Measurements from ENCODE around the gene ALG14. TPM values are rescaled to one million over a fixed set of nuclear protein-coding genes. Genes with fewer than 3 reads are reported as not detected.
"Not testable (repeated sequence)": the region's sequence is repeated elsewhere in the genome, so short reads cannot be mapped to it uniquely, and the experiment has no call there.

ALG14 gene
- total and polyA plus RNA-seq, 7 donors: 0.48 to 2.7 (median 2.1) TPM

DNA sequence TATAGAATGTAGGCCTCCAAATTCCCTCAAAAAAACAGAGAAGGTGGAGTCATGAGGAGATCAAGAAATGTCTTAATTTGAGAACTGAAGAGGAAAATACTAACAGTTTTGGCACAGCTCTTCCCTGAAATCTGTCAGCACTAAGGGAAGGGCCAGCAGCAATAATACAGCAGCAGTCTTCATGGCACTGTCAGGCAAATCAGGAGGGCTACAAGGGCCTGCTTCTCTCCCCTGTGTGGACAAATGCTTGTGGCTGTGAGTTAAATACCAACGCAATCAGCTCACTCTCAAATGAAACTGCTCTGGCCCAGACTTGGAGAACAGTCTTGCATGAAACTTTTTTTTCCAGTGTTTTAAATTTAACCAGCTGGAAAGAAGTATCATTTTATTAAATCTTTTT is 125.3 kb downstream of the ALG14 start:
- TF ChIP-seq, protein P1, sequence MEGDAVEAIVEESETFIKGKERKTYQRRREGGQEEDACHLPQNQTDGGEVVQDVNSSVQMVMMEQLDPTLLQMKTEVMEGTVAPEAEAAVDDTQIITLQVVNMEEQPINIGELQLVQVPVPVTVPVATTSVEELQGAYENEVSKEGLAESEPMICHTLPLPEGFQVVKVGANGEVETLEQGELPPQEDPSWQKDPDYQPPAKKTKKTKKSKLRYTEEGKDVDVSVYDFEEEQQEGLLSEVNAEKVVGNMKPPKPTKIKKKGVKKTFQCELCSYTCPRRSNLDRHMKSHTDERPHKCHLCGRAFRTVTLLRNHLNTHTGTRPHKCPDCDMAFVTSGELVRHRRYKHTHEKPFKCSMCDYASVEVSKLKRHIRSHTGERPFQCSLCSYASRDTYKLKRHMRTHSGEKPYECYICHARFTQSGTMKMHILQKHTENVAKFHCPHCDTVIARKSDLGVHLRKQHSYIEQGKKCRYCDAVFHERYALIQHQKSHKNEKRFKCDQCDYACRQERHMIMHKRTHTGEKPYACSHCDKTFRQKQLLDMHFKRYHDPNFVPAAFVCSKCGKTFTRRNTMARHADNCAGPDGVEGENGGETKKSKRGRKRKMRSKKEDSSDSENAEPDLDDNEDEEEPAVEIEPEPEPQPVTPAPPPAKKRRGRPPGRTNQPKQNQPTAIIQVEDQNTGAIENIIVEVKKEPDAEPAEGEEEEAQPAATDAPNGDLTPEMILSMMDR (IDR thresholded peaks at IDR 0.05): no peak
- DNase-seq (no peak), ATAC-seq (no peak)
- WGBS, 3 donors: 35 to 67% (median 57%) methylated on average over 1 of the region's 1 CpG
- H3K4me3 ChIP-seq: no peak overlapping the region
- H3K27ac ChIP-seq: no peak overlapping the region
- no peaks in the 10 kb centered on the region for H3K9me3 ChIP-seq
- intact Hi-C loops (cut with DNase I): no loop called here
- H3K4me1 ChIP-seq: no peaks in the 10 kb centered on the region
- no peaks in the 10 kb centered on the region for H3K36me3 ChIP-seq (ENCODE audit: insufficient read depth in 1 of 2, low read depth in 1 of 2)
- no peaks in the 10 kb centered on the region for H3K27me3 ChIP-seq (ENCODE audit: insufficient read depth in 3 of 3, low read length in 2 of 3)

DNA sequence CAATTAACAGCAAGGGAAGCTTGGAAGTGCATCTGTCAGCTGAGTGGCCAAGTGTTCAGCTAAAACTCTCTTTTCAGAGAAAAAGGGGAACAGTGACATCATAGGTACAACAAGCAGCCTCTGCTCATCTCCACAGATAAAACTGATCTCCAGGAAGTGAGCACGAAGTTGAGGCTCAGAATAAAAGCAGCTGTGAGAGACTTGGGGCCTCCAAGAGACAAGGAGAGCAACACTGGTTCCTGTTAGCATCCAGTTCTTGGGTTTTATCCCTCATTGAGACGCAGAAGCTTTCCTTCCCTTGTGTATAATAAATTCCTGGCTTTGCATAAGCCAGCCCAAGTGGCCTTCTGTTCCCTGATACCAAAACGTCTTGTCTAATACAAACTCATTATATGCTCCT is 125.9 kb downstream of the ALG14 start:
- H3K4me3 ChIP-seq: no peak overlapping the region
- no peaks in the 10 kb centered on the region for H3K27me3 ChIP-seq (ENCODE audit: insufficient read depth in 3 of 3, low read length in 2 of 3)
- no peaks in the 10 kb centered on the region for H3K4me1 ChIP-seq
- ATAC-seq (no peak), DNase-seq (no peak)
- no peak overlapping the region for H3K27ac ChIP-seq
- 13 to 43% (median 24%) methylated on average over 3 of the region's 3 CpGs for WGBS, 3 donors
- H3K36me3 ChIP-seq (ENCODE audit: insufficient read depth in 1 of 2, low read depth in 1 of 2): no peaks in the 10 kb centered on the region
- intact Hi-C loops (cut with DNase I): no loop called here
- TF ChIP-seq, protein P1 (IDR thresholded peaks at IDR 0.05): no peak
- no peaks in the 10 kb centered on the region for H3K9me3 ChIP-seq

DNA sequence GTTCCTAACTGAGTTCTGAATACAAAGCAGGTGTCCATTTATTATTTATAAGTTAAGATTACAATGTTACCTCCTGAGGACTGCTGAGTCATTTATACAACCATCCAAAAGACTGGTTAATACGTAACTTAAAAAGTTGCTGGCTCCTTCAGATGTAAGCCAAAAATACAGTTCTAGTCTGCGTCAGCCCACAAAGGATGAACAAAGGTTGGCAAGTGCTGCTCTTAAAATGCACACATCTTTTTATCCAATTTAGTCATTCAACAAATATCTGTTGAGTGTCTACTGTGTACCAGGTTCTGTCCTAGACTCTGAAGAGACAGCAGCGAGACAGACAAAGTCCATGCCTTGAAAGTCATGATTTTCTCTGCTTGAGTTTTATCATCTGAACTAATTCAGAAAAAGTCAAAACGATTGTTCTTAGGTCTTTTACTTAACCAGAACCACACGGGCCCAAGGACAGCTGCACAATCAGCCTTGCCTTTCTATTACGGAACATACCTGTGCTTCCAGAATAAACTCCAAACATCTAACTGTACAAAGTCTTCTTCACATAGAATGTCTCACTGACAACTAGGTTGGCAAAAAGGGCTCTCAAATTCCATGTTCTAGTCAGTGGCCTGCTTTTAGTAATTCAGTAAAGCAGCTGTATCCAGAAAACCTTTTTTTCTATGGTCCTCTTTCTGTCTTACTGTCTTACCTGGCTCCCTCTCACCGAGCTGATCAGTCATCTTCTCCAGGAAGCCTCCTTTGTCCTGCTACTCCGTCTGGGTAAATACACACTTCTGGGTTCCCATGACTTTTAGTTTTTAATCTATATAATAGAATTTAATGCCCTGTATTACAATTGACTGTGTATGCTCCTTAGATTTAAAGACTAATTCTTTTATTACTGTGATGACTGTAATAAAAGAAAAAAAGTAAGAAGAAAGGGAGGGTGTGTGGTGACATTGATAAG is 130.3 kb downstream of the ALG14 start:
- no peak overlapping the region for H3K27ac ChIP-seq
- no peaks in the 10 kb centered on the region for H3K4me1 ChIP-seq
- H3K36me3 ChIP-seq (ENCODE audit: insufficient read depth in 1 of 2, low read depth in 1 of 2): no peaks in the 10 kb centered on the region
- no peak overlapping the region for H3K4me3 ChIP-seq
- intact Hi-C loops (cut with DNase I): no loop called here
- ATAC-seq: no peak
- no peaks in the 10 kb centered on the region for H3K9me3 ChIP-seq
- DNase-seq: no peak
- 76 to 85% (median 77%) methylated on average over 8 of the region's 8 CpGs for whole genome bisulfite sequencing, 3 donors
- H3K27me3 ChIP-seq (ENCODE audit: insufficient read depth in 3 of 3, low read length in 2 of 3): no peaks in the 10 kb centered on the region
- TF ChIP-seq, protein P1 (IDR thresholded peaks at IDR 0.05): no peak

DNA sequence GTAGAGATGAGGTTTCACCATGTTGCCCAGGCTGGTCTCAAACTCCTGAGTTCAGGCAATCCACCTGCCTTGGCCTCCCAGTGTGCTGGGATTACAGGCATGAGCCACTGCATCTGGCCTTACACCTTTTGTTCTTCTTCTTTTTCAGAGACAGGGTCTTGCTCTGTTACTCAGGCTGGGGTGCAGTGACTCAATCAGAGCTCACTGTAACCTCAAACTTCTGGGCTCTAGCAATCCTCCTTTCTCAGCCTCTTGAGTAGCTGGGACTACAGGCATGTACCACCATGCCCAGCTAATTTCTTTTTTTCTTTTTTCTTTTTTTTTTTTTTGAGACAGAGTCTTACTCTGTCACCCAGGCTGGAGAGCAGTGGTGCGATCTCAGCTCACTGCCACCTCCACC is 131.3 kb downstream of the ALG14 start:
- ATAC-seq; H3K36me3 ChIP-seq (ENCODE audit: insufficient read depth in 1 of 2, low read depth in 1 of 2); H3K9me3 ChIP-seq; H3K27me3 ChIP-seq (ENCODE audit: insufficient read depth in 3 of 3, low read length in 2 of 3); intact Hi-C loops (cut with DNase I); H3K27ac ChIP-seq; DNase-seq; H3K4me1 ChIP-seq; H3K4me3 ChIP-seq: not testable (repeated sequence)
- 100% methylated on average over 1 of the region's 1 CpG for WGBS, 3 donors

DNA sequence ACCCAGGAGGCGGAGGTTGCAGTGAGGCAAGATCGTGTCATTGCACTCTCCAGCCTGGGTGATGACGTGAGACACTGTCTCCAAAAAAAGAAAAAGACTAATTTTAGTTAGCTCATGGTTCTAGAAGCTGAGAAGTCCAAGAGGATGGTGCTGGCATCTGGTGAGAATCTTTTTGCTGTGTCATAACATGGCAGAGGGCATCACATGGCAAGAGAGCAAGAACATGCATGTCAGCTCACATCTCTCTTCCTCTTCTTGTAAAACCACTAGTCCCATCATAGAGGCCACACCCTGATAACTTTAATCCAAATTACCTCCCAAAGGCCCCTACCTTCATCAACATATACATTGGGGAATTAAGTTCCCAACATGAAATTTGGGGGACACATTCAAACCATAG is 132.0 kb downstream of the ALG14 start:
- WGBS, 3 donors: 81 to 86% (median 85%) methylated on average over 3 of the region's 3 CpGs
- intact Hi-C loops (cut with DNase I): no loop called here
- Histone ChIP-seq H3K4me3 (no peak overlapping the region), H3K9me3 (no peaks in the 10 kb centered on the region), H3K4me1 (no peaks in the 10 kb centered on the region), H3K36me3 (ENCODE audit: insufficient read depth in 1 of 2, low read depth in 1 of 2) (no peaks in the 10 kb centered on the region), H3K27me3 (ENCODE audit: insufficient read depth in 3 of 3, low read length in 2 of 3) (no peaks in the 10 kb centered on the region), H3K27ac (no peak overlapping the region)
- TF ChIP-seq, protein P1 (IDR thresholded peaks at IDR 0.05): no peak
- no peak for DNase-seq
- no peak for ATAC-seq

Data from psoas muscle (tissue), 8 donors.